ENCODE results near the gene NMNAT1. TPM values are rescaled to one million over a fixed set of nuclear protein-coding genes. Genes with fewer than 3 reads are reported as not detected.
"Not testable (repeated sequence)": the region's sequence is repeated elsewhere in the genome, so short reads cannot be mapped to it uniquely, and the experiment has no call there.

The NMNAT1 gene
- 13.7 TPM for total RNA-seq

DNA sequence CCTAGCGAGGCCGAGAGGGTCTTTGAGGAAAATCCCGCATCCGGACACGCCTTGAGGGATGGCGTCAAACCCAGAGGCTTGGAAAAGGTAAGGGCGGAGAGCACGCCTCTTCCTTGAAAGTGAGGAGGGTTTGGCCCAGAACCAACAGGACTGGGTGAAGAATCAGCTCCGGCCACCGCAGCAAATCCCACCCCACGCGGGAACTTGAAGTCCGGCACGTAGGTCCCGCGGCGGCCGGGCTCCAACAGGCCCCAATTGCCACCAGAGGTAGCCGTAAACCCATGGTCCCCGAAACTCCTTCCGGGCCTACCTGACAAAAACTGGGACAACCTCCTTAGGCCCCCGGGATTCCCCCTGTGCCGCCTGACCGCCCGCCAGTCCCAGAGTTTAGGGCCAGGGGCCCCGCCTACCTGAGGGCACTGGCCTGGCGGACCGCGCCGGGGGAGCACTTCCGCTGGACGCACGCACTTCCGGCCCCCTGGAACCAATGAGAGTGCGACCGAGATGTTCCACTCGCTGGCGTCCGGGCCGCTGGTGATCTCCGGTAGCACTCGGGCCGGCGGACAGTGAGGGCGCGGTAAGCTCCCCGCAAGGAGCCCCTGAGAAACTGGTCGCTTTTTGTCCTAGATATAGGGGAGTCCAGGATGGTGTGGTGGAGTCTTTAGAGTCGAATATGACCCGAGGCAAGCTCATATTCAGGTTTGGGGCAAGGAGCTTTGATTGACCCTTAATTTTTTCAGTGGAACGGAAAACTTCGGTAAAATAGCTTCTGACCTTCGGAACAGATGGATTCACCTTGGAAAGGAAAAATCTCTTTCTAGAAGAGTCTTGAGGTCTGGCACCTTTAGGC is at the start of gene NMNAT1, which contains the start of gene LZIC:
TSS of gene NMNAT1 (plus strand) at position 537 of the 850 bp plus-strand sequence. CDS start 28,599 bp downstream, outside the sequence.
TSS of gene LZIC (minus strand) at position 453 of the 850 bp plus-strand sequence. CDS start 6,772 bp downstream, outside the sequence.
- DNase-seq (ENCODE audit: low spot score) = peak; percentile 93

GRCh38 chr1:9894115-9894514 is 49.2 kb upstream of the NMNAT1 start:
- DNase-seq (ENCODE audit: low spot score) = no peak

DNA sequence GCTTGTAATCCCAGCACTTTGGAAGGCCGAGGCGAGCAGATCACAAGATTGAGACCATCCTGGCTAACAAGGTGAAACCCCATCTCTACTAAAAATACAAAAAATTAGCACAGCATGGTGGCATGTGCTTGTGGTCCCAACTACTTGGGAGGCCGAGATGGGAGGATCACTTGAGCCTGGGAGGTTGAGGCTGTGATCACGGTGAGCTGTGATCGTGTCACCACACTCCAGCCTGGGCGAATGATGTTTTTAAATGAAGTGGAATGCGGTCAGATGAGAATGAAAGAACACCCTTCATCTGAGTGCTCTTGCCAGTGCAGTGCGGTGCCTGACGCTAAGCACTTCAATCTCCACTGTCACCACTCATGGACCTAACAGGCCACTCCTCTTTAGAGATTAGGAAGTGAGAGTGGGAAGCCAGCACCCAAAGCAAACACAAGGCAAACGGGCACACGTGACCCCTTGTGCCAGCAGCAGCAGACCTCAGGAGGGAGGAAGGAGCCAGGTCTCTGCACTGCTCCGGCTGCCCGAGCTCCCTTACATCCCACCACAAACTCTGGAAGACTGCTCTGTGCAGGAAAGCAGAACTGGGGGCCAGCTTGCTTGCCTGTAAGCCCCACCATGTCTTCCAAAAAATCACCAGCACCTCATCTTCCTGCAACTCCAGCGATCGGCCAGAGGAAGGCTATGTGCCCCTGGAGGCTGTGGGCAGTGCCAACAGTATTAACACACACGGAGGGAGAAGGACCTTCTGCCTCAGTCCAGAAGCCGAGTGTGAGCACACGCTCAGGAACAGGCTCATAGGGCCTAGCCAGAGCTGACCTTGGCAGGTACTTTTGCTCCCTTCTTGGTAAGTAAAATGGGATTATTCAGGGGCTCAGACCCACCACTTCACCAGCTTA is 42.9 kb upstream of the NMNAT1 start:
- peak; percentile 86 for DNase-seq (ENCODE audit: low spot score)

DNA sequence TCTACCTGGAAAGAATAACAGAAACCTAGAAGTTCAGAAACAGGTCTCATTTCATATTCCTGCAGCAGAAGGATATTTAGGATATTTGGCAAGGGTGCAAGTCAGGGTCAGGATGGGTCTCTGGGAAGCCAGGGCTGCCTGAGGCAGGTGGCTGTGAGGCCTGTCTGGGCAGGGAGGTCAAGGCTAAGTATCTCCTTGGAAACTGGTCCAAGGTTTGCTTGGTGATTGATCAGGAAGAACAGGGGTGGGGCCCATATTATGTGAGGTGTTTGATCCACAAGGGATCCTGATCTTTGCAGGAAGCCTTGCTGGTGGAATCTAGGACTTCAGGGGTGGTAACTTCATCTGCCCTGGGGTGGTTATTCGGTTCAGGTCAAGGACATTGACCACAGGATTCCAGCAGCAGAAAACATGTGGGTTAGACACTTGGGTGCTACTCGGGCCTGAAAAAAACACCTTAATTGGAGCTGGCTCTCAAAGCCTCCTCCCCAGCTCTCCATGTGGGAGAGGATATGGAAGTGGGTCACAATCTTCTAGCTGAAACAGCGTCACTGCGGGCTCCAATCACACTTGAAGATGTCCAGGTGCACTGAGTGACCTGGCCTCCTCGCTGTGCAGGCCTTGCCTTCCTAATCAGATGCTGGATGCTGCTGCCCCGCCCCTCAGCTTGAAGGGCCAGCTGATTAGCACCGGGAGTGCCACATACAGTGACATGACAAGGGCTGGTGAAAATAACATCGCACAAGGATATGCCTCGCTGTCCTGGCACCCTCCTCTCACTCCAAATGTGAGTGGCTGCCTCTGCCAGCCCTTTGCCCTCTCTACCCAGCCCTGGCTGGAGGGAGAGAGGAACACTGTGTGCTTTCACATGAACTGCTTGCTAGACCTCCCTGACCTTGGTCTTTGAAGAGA is 41.9 kb upstream of the NMNAT1 start:
- no peak for DNase-seq (ENCODE audit: low spot score)

- no peak for DNase-seq (ENCODE audit: low spot score)
Measured at GRCh38 chr1:9902060-9902452, 41.2 kb upstream of the NMNAT1 start.

DNA sequence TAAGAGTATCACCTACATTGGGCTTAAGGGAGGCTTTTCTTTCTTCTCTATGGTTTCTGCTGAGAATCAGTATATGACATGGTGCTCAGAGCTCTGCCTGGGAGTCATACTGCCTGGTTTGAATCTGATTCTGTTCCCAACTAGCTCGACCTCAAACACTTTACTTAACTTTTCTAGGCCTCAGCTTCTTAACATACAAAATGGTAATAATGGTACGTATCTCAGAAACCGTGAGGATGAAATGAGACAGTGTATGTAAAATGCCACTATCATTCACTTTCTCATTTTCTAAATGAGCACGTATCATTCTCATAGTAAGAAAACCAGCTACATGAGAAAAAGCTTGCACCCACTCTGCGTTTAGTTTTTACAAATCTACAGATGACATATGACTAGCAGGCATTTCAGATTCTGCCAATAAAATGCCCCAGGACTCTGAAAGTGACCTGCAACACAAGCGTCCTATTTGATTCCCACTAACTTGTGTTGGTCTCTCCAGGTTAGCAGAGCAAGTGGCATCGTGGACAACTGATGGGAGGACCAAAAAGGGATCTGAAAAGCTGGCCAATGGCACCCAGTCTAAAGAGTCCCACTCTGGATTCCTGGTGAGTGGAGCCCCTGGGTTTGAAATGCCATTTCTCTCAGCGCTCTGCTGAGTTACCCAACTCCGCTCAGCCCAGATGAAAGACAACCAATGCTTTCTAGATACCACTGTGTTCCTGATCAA is 39.3 kb upstream of the NMNAT1 start:
- DNase-seq (ENCODE audit: low spot score) = no peak

GRCh38 chr1:9904596-9904995 is 38.7 kb upstream of the NMNAT1 start:
- no peak for DNase-seq (ENCODE audit: low spot score)

- no peak for DNase-seq (ENCODE audit: low spot score)
Measured at GRCh38 chr1:9905010-9905409, 38.3 kb upstream of the NMNAT1 start.

DNA sequence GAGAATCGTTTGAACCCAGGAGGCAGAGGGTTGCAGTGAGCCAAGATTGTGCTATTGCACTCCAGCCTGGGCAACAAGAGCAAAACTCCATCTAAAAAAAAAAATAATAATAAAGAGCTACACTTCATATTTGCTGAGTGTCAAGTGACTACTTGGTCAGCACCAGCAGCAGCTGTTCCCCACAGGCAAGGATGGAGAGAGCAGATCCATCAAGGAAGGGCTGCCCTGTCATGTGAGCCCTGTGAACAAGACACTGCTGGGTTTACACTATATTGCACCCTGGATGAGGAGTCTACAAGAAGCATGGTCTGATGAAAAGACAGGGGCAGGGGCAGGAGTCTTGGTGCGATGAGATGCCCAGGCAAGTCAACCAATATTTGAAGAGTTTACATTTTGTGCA is 36.8 kb upstream of the NMNAT1 start:
- no peak for DNase-seq (ENCODE audit: low spot score)

GRCh38 chr1:9907441-9907840 is 35.8 kb upstream of the NMNAT1 start:
- DNase-seq (ENCODE audit: low spot score) = no peak

GRCh38 chr1:9908871-9909233 is 34.4 kb upstream of the NMNAT1 start:
- DNase-seq (ENCODE audit: low spot score) = no peak

GRCh38 chr1:9909234-9910046 is 33.8 kb upstream of the NMNAT1 start:
- DNase-seq (ENCODE audit: low spot score) = no peak

GRCh38 chr1:9910076-9910422 is 33.2 kb upstream of the NMNAT1 start, which contains the start of gene CTNNBIP1:
Gene CTNNBIP1, minus strand, starts transcription at chr1:9910269. Its CDS starts 38,205 bp downstream, at chr1:9872064.
- DNase-seq (ENCODE audit: low spot score) = no peak

DNA sequence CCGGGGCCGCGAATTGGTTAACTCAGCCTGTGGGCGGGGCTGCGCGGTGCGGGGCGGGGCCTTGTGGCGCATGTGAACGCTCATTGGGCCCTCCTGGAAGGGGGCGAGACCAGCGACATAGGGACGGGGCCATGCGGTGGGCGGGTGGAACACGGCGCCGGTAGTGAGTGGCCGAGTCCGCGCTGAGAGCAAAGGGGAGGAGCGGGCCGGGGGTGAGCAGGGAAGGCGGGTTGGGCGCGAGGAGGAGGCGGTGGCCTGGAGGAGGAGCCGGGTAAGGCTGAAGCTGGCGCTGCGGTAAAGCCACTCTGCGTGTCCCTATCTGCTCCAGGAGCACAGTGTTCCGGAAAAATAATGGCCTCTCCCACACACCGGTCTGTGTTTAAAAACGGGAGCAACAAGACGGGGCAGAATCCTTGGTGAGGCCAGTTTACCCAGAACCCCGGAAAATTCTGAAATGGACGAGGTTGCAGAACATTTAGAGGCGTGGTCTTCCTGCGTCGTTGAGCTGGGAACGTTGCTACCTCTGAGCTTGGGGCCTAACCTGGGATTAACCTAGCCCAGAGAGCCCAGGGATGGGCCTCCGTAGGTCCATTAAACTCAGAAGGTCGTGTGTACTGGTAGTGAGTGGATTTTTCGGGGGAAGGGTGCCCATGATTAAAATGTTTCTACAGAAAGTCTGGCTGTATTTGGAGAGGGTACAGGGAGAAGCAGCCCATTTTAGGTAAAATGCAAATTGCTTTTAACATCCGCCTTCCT is 32.7 kb upstream of the NMNAT1 start:
- DNase-seq (ENCODE audit: low spot score) = peak; percentile 100

GRCh38 chr1:9912264-9912936 is 30.9 kb upstream of the NMNAT1 start:
- DNase-seq (ENCODE audit: low spot score) = no peak

GRCh38 chr1:9914610-9914937 is 28.7 kb upstream of the NMNAT1 start:
- DNase-seq (ENCODE audit: low spot score) = no peak

DNA sequence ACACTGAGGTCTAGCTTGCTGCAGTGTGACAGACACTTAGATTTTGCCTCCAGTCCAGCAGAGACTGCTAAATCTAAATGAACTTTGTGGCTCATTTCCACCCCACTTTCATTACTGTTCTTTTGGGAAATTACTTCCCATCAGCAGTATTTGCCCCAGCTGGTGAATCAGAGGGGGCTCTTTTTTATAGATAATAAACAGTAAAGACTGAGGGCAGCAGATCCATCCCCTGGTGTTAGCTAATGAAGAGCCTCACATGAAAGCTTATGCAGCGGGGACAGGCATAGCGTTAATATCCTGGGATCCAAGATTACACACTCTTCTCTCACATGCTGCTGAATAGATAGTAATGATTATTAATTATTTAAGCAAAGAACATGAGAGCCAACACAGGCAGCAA is 26.8 kb upstream of the NMNAT1 start:
- DNase-seq (ENCODE audit: low spot score) = no peak

DNA sequence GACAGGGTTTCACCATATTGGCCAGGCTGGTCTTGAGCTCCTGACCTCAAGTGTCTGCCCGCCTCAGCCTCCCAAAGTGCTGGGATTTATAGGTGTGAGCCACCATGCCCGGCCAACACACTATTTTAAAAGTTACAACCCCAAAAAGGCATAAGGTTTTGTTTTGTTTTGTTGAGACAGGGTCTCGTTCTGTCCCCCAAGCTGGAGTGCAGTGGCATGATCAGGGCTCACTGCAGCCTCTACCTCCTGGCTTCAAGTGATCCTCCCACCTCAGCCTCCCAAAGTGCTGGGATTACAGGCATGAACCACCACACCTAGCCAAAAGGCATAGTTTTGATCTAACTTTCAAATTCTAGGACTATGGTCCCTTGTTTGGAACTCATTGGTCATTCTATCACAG is 25.8 kb upstream of the NMNAT1 start:
- not testable (repeated sequence) for DNase-seq (ENCODE audit: low spot score)

GRCh38 chr1:9917901-9918300 is 25.4 kb upstream of the NMNAT1 start:
- DNase-seq (ENCODE audit: low spot score) = no peak

All from mucosa of gallbladder (tissue), 1 donor.